ENCODE results near the gene CES2. TPM values are rescaled to one million over a fixed set of nuclear protein-coding genes. Genes with fewer than 3 reads are reported as not detected.

The CES2 gene
- total and polyA plus RNA-seq, 9 donors = 25.5 to 51.9 (median 38.9) TPM

Other genes with a start within 250 kb of the CES2 start
- gene CMTM4, start 238.8 kb upstream of the CES2 start, total RNA-seq = 10 to 100 TPM; 12.2 to 47.1 (median 15.1) TPM
- gene CMTM4, start 238.8 kb upstream of the CES2 start, polyA plus RNA-seq = 1 to 10 TPM; 5.4 to 9.2 TPM
- 100 to 1,000 TPM in 3 of 7 donors, 10 to 100 TPM in 4; 71.3 to 116 (median 94.8) TPM for gene DYNC1LI2, start 183.9 kb upstream of the CES2 start, total RNA-seq
- 10 to 100 TPM; 44.3 to 91.3 TPM for gene DYNC1LI2, start 183.9 kb upstream of the CES2 start, polyA plus RNA-seq
- gene TERB1, start 133.9 kb upstream of the CES2 start, total RNA-seq = under 1 TPM in 3 of 7 donors, not detected in 4; 0.27 to 0.50 (median 0.35) TPM
- gene TERB1, start 133.9 kb upstream of the CES2 start, polyA plus RNA-seq = under 1 TPM in 1 of 2 donors, not detected in 1; 0.04 TPM
- 10 to 100 TPM; 38.3 to 63.7 (median 54.0) TPM for gene NAE1, start 104.5 kb upstream of the CES2 start, total RNA-seq
- gene NAE1, start 104.5 kb upstream of the CES2 start, polyA plus RNA-seq = 10 to 100 TPM; 41.8 to 44.4 TPM
- gene CA7, start 91.1 kb upstream of the CES2 start, total RNA-seq = not detected
- gene CA7, start 91.1 kb upstream of the CES2 start, polyA plus RNA-seq = not detected
- 10 to 100 TPM in 5 of 7 donors, 1 to 10 TPM in 2; 3.9 to 23.3 (median 18.5) TPM for gene PDP2, start 55.0 kb upstream of the CES2 start, total RNA-seq
- gene PDP2, start 55.0 kb upstream of the CES2 start, polyA plus RNA-seq = 10 to 100 TPM in 1 of 2 donors, 1 to 10 TPM in 1; 9.4 to 27.9 TPM
- 10 to 100 TPM in 1 of 7 donors, 1 to 10 TPM in 1, under 1 TPM in 3, not detected in 2; 0.12 to 19.2 (median 0.57) TPM for gene CDH16, start 16.6 kb upstream of the CES2 start, total RNA-seq
- not detected for gene CDH16, start 16.6 kb upstream of the CES2 start, polyA plus RNA-seq
- 10 to 100 TPM in 5 of 7 donors, 1 to 10 TPM in 2; 5.6 to 43.1 (median 12.1) TPM for gene RRAD, start 10.0 kb upstream of the CES2 start, total RNA-seq
- 10 to 100 TPM in 1 of 2 donors, 1 to 10 TPM in 1; 2.3 to 22.3 TPM for gene RRAD, start 10.0 kb upstream of the CES2 start, polyA plus RNA-seq
- 10 to 100 TPM; 57.7 to 77.8 (median 66.7) TPM for gene CIAO2B, start 1.1 kb upstream of the CES2 start, total RNA-seq
- 100 to 1,000 TPM in 1 of 2 donors, 10 to 100 TPM in 1; 40.1 to 150 TPM for gene CIAO2B, start 1.1 kb upstream of the CES2 start, polyA plus RNA-seq
- 1 to 10 TPM in 5 of 7 donors, under 1 TPM in 2; 0.45 to 2.3 (median 1.4) TPM for gene CES3, start 25.8 kb downstream of the CES2 start, total RNA-seq
- under 1 TPM; 0.73 to 0.91 TPM for gene CES3, start 25.8 kb downstream of the CES2 start, polyA plus RNA-seq
- 10 to 100 TPM in 5 of 7 donors, 1 to 10 TPM in 2; 6.7 to 67.1 (median 15.5) TPM for gene CES4A, start 53.1 kb downstream of the CES2 start, total RNA-seq
- gene CES4A, start 53.1 kb downstream of the CES2 start, polyA plus RNA-seq = 1 to 10 TPM; 6.0 to 9.7 TPM
- gene CBFB, start 93.6 kb downstream of the CES2 start, total RNA-seq = 10 to 100 TPM; 39.9 to 58.3 (median 48.9) TPM
- 10 to 100 TPM; 19.2 to 23.8 TPM for gene CBFB, start 93.6 kb downstream of the CES2 start, polyA plus RNA-seq
- 10 to 100 TPM; 13.7 to 17.4 (median 14.9) TPM for gene PHAF1, start 174.4 kb downstream of the CES2 start, total RNA-seq
- 10 to 100 TPM in 1 of 2 donors, 1 to 10 TPM in 1; 9.0 to 25.1 TPM for gene PHAF1, start 174.4 kb downstream of the CES2 start, polyA plus RNA-seq
- gene B3GNT9, start 215.5 kb downstream of the CES2 start, total RNA-seq = 10 to 100 TPM; 11.1 to 45.7 (median 28.7) TPM
- gene B3GNT9, start 215.5 kb downstream of the CES2 start, polyA plus RNA-seq = 10 to 100 TPM; 17.1 to 18.1 TPM
- gene TRADD, start 224.4 kb downstream of the CES2 start, total RNA-seq = 10 to 100 TPM in 6 of 7 donors, 1 to 10 TPM in 1; 7.3 to 30.9 (median 15.5) TPM
- 10 to 100 TPM in 1 of 2 donors, 1 to 10 TPM in 1; 4.2 to 15.7 TPM for gene TRADD, start 224.4 kb downstream of the CES2 start, polyA plus RNA-seq
- 10 to 100 TPM in 6 of 7 donors, 1 to 10 TPM in 1; 8.8 to 23.0 (median 15.0) TPM for gene FBXL8, start 224.4 kb downstream of the CES2 start, total RNA-seq
- gene FBXL8, start 224.4 kb downstream of the CES2 start, polyA plus RNA-seq = 10 to 100 TPM in 1 of 2 donors, 1 to 10 TPM in 1; 1.3 to 13.1 TPM
- 100 to 1,000 TPM in 1 of 7 donors, 10 to 100 TPM in 6; 30.8 to 115 (median 77.7) TPM for gene HSF4, start 229.2 kb downstream of the CES2 start, total RNA-seq
- gene HSF4, start 229.2 kb downstream of the CES2 start, polyA plus RNA-seq = 10 to 100 TPM in 1 of 2 donors, 1 to 10 TPM in 1; 9.9 to 44.9 TPM
- 10 to 100 TPM; 14.1 to 31.7 (median 21.4) TPM for gene NOL3, start 235.0 kb downstream of the CES2 start, total RNA-seq
- 10 to 100 TPM; 17.9 to 23.1 TPM for gene NOL3, start 235.0 kb downstream of the CES2 start, polyA plus RNA-seq
- 10 to 100 TPM; 16.8 to 96.4 (median 65.7) TPM for gene MATCAP1, start 248.4 kb downstream of the CES2 start, total RNA-seq
- 10 to 100 TPM; 15.4 to 38.4 TPM for gene MATCAP1, start 248.4 kb downstream of the CES2 start, polyA plus RNA-seq

Measured in ovary (tissue), 9 donors.